ENCODE results near the gene GPR148.

The GPR148 gene

DNA sequence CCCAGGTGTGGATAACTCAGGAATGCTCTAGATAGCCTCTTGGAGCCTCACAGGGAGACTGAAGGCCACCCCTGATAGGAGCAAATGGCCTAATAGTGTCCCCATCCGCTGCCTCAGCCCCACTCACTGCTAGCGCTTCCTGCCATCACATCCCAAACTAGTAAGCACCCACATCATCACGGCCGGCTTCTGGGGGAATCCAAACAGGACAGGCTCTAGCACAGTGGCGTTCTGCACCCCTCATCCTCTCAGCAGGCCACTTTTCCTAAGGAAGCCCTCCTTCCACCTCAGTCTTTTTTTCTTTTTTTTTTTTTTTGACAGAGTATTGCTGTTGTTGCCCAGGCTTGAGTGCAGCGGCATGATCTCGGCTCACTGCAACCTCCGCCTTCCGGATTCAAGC is 20.2 kb downstream of the GPR148 start:
- DNase-seq (ENCODE audit: low read depth in 2 of 3, low spot score in 1 of 3): no peak

DNA sequence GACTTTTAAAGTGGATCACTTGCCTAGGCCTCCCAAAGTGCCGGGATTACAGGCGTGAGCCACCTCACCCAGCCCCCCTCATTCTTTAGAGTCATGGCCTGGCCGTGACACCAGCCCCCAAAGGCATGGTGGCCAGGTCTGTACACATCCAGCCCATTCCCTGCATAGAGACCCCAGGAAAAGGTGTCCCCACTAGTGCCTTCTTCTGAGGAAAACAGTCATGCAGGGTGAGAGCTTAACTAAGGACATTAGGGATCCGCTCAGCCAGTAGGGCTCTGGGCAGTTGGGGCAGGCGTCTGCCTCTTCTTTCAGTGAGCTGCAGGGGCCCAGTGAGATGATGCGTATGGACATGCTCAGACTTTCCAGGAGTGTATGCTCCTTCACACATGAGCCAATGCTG is 20.8 kb downstream of the GPR148 start:
- no peak for DNase-seq (ENCODE audit: low read depth in 2 of 3, low spot score in 1 of 3)

- DNase-seq (ENCODE audit: low read depth in 2 of 3, low spot score in 1 of 3): no peak
Measured at GRCh38 chr2:130754811-130755210, 25.9 kb downstream of the GPR148 start.

DNA sequence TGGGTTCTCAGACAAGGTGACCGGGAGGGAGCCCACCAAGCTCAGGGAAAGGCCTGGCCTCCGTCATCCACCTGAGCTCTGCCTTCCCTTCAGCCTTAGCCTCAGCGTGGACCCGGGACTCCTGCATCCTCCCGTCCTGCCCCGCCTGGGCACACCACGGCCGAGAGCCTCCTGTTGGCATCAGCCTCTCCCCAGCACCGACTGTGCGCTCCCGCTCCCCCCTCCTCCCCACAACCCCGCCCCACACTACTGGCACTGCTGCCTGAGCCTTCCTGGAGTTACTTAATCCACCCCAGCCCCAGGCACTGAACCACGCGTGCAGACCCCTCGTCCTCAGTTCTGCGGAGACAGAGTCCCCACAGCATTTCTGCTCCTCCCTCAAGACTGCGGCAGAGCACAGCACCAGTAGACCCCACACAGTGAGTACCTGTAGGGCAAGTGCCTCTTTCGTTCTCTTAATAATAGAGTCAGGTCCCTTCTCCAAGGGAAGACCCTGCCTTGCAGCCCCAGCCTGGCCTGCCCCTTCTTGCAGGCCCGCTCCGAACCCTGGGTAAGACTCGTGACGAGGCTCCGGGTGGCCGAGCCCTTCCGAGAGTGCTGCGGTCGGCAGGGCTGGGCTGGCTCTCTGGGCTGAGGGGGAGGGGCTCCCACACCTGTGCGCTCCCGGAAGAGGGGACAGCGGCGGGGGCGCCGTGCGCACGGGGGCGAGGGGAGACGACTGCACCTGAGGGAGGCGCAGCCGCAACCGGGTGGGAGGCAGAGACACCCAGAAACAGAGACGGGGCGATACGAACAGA is 26.6 kb downstream of the GPR148 start, which contains the start of gene AMER3:
Gene AMER3 (plus strand): TSS at position 285 of the 797 bp plus-strand sequence. CDS start 6,533 bp downstream, outside the sequence.
- no peak for DNase-seq (ENCODE audit: low read depth in 2 of 3, low spot score in 1 of 3)

DNA sequence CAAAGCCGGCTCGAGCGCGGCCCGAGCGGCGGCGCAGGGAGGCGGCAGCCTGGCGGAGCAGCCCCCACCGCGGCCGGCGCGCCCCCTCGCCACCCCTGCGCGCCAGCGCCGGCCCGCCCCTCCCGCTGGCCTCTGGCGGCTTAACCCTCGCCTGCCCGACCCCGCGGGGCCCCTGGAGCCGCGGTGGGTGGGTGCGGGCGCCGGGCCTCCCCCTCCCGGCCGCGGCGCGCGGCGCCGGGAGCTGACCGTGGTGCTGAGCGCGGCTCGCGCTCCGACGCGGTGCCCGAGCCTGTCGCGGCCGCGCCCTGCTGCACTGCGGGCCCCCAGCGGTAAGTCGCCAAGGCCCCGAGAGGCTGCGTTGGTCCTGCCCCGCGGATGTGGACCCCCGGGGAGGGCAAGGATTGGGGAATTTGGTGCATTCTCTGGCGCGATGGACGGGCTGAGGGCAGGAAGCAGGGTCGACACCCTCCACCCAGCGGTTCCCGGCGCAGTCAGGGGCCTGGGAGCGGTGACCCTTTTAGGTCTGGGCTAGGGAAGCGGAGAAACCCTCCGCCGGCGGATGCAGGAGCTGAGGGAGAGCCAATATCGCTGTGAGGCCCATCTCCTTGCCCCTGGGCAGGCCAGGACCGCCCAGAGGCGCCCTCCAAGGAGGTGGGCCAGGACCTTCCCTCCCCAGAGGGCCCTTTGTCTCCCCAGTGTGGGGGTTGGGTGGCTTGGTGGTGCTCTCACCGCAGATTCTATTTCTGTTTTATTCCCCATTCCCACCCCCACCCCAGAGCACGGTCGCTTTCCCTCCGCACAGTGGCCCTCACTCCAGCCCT is 27.4 kb downstream of the GPR148 start:
- no peak for DNase-seq (ENCODE audit: low read depth in 2 of 3, low spot score in 1 of 3)

- DNase-seq (ENCODE audit: low read depth in 2 of 3, low spot score in 1 of 3): no peak
Measured at GRCh38 chr2:130756874-130757668, 28.2 kb downstream of the GPR148 start.

- DNase-seq (ENCODE audit: low read depth in 2 of 3, low spot score in 1 of 3): no peak
Measured at GRCh38 chr2:130759906-130760753, 31.3 kb downstream of the GPR148 start.

- DNase-seq (ENCODE audit: low read depth in 2 of 3, low spot score in 1 of 3): no peak
Measured at GRCh38 chr2:130760754-130761751, 32.2 kb downstream of the GPR148 start.

- no peak for DNase-seq (ENCODE audit: low read depth in 2 of 3, low spot score in 1 of 3)
Measured at GRCh38 chr2:130762031-130762909, 33.4 kb downstream of the GPR148 start.

DNA sequence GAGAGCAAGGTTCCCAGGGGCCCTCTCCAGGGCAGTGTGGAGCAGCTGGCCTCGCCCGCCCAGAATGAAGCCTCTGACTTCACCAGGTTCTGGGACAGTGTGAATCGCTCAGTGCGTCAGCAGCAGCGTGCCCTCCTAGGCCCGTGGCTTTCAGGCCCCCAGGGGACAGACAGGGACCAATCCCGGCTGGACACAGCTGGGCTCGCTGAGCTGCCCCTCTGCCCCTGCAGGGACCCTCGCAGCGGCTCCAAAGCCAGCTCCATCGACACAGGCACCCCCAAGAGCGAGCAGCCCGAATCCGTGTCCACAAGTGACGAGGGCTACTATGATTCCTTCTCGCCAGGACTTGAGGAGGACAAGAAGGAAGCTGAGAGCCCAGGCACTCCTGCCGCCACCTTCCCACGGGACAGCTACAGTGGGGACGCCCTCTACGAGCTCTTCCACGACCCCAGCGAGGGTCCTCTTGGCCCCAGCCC is 34.1 kb downstream of the GPR148 start:
- no peak for DNase-seq (ENCODE audit: low read depth in 2 of 3, low spot score in 1 of 3)

GRCh38 chr2:130763405-130763804 is 34.5 kb downstream of the GPR148 start:
- DNase-seq (ENCODE audit: low read depth in 2 of 3, low spot score in 1 of 3): no peak

- no peak for DNase-seq (ENCODE audit: low read depth in 2 of 3, low spot score in 1 of 3)
Measured at GRCh38 chr2:130764035-130764820, 35.4 kb downstream of the GPR148 start.

DNA sequence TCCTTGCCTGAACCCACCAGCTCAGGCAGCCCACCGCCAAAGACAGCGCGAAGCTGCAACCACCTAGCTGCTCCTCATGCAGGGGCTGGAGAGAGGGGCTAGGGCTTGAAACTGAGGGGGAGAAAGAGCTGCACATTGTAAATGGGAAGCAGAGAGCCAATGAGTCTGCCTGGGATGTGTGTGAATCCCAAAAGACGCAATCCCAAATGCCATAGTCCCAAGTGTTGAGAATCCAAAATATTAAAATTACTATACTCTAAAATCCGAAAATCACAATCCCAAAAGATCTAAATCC is 35.9 kb downstream of the GPR148 start:
- DNase-seq (ENCODE audit: low read depth in 2 of 3, low spot score in 1 of 3): no peak

DNA sequence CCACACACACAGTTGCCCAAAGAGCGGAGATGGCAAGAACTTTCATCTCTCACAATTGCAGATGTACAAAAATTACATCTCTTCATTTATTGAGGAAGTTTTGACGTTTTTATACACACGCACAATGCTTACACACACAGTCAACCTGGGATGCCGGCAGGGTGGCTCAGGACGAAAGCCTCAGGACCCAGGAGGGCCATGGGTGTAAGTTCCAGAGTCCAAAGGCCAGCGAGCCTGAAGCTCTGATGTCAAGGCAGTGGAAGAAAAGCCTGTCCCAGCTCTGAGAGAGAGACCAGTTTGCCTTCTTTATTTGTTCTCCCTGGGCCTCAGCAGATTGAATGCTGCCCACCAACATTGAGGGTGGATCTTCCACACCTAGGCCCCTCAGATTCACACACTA is 36.6 kb downstream of the GPR148 start:
- no peak for DNase-seq (ENCODE audit: low read depth in 2 of 3, low spot score in 1 of 3)

GRCh38 chr2:130766037-130766436 is 37.2 kb downstream of the GPR148 start:
- no peak for DNase-seq (ENCODE audit: low read depth in 2 of 3, low spot score in 1 of 3)

- DNase-seq (ENCODE audit: low read depth in 2 of 3, low spot score in 1 of 3): no peak
Measured at GRCh38 chr2:130766711-130767407, 38.0 kb downstream of the GPR148 start.

DNA sequence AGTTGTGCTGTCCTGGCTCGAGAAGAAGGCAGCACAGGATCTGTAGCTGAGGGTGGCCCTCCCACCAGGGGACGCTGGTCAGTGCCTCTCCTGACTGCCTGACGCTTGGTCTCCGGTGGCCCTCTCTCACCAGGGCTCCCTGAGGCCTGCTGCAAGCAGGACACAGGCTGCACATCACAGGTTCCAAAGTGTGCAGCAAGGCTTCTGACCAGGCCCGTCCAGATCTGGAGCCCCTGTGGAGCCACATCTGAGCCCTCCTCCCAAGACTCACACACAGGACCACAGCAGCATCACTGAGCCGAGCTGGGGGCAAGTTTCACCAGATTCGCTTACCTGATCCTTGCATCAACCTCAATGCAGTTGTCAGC is 38.5 kb downstream of the GPR148 start:
- no peak for DNase-seq (ENCODE audit: low read depth in 2 of 3, low spot score in 1 of 3)

All from stimulated activated CD4-positive, alpha-beta T cell treated with anti-CD3 and anti-CD28 coated beads, Interleukin-12 subunit alpha, Interleukin-12 subunit beta, amount 100 ng/mL, for 48 hours (primary cell).